Activated naive CD4-positive, alpha-beta T cell treated with anti-CD3 and anti-CD28 coated beads for 36 hours (primary cell): ENCODE measurements around the gene MACF1. TPM values are rescaled to one million over a fixed set of nuclear protein-coding genes. Genes with fewer than 3 reads are reported as not detected.

Experiments
- CTCF ChIA-PET: fragments of 350-600 bp; sonication (Branson Sonifier 250); formaldehyde crosslinking; loops from one replicate; lab custom pipeline; 2021; ENCODE audit warnings: antibody characterized with exemption; lab: Charles Lee
- DNase-seq: peaks from one replicate; pipeline ENCODE4 v3.0.0-alpha.2; 2020
- H3K27ac Mint-ChIP-seq: one replicate; pipeline ENCODE4 v1.8.0; 2021; ENCODE audit warnings: mild to moderate bottlenecking, mixed read lengths
- H3K27me3 Mint-ChIP-seq: one replicate; pipeline ENCODE4 v1.8.0; 2021; ENCODE audit warnings: low read depth, mixed read lengths
- H3K36me3 Mint-ChIP-seq: one replicate; pipeline ENCODE4 v1.8.0; 2021; ENCODE audit warnings: low read depth, mixed read lengths
- H3K4me1 Mint-ChIP-seq: one replicate; pipeline ENCODE4 v1.8.0; 2021; ENCODE audit warnings: low read depth, mixed read lengths
- H3K4me3 Mint-ChIP-seq: one replicate; pipeline ENCODE4 v1.8.0; 2021; ENCODE audit warnings: mild to moderate bottlenecking, moderate library complexity, mixed read lengths
- H3K9me3 Mint-ChIP-seq: one replicate; pipeline ENCODE4 v1.8.0; 2021; ENCODE audit warnings: mixed read lengths
- intact Hi-C: fragments of 100-400 bp; cut with micrococcal nuclease; formaldehyde crosslinking; loops from one replicate; pipeline ENCODE4 v1.15.1; 2023
- total RNA-seq, 2 experiments: library from RNA; stranded (reverse); gene quantifications; one replicate each; pipeline ENCODE4 v1.2.3, GENCODE V29; 2021

Gene MACF1
- total RNA-seq, 2 experiments from 2014 or later: 174 to 179 TPM

GRCh38 chr1:39324888-39325287, 120.4 kb downstream of the MACF1 start:
- CTCF ChIA-PET: no interaction called here
- H3K36me3 Mint-ChIP-seq: peaks cover 37% of the 10 kb centered on the region
- H3K27me3 Mint-ChIP-seq: no peaks in the 10 kb centered on the region
- H3K9me3 Mint-ChIP-seq: no peaks in the 10 kb centered on the region
- no peak overlapping the region for H3K27ac Mint-ChIP-seq
- no peak for DNase-seq
- H3K4me3 Mint-ChIP-seq: no peak overlapping the region
- intact Hi-C loops: no loop called here
- peaks cover 18% of the 10 kb centered on the region for H3K4me1 Mint-ChIP-seq

DNA sequence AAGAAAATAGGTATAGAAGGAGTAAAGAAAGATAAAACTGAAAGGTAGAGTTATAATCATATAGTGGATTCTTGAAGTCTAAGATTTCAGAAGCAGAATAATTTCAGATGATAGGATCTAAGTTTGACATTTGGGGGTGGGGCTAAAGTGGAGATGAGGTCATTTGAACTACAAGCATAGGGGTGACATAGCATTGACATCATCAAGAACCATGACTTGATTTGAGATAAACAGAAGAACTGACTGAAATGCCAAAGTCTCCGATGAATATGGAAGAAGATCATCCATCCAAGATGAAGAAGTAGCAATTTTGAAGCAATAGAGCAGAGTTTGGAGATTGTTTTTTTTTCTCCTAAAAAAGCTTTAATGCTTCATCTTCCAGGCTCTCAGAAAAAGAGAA, 122.3 kb downstream of the MACF1 start:
- Mint-ChIP-seq H3K4me1 (peaks cover 11% of the 10 kb centered on the region), H3K4me3 (no peak overlapping the region), H3K27ac (no peak overlapping the region), H3K36me3 (peaks cover 31% of the 10 kb centered on the region), H3K9me3 (no peaks in the 10 kb centered on the region), H3K27me3 (no peaks in the 10 kb centered on the region)
- intact Hi-C loops: no loop called here
- CTCF ChIA-PET: no interaction called here
- DNase-seq: no peak

GRCh38 chr1:39328095-39328494, 123.6 kb downstream of the MACF1 start:
- Mint-ChIP-seq H3K4me3 (no peak overlapping the region), H3K27ac (peak overlapping the region; percentile 61), H3K9me3 (no peaks in the 10 kb centered on the region), H3K36me3 (peaks cover 29% of the 10 kb centered on the region), H3K27me3 (no peaks in the 10 kb centered on the region), H3K4me1 (peaks cover 12% of the 10 kb centered on the region)
- intact Hi-C loops: no loop called here
- CTCF ChIA-PET: interaction anchor here (0.6 kb wide), 1 partner anchor 149 kb away, joined by 3 read pairs; no protein-coding TSS in a partner anchor
- no peak for DNase-seq

GRCh38 chr1:39328586-39329121, 124.2 kb downstream of the MACF1 start:
- Mint-ChIP-seq H3K27ac (no peak overlapping the region), H3K36me3 (peaks cover 29% of the 10 kb centered on the region), H3K27me3 (no peaks in the 10 kb centered on the region), H3K4me1 (peaks cover 12% of the 10 kb centered on the region), H3K9me3 (no peaks in the 10 kb centered on the region), H3K4me3 (no peak overlapping the region)
- intact Hi-C loops: no loop called here
- CTCF ChIA-PET: interaction anchor here (0.6 to 1.2 kb wide), 2 partner anchors 25 to 59 kb away, joined by 3 to 5 read pairs; no protein-coding TSS in a partner anchor
- DNase-seq: no peak

GRCh38 chr1:39331647-39332046, 127.2 kb downstream of the MACF1 start:
- peaks cover 26% of the 10 kb centered on the region for H3K36me3 Mint-ChIP-seq
- H3K27ac Mint-ChIP-seq: no peak overlapping the region
- no peaks in the 10 kb centered on the region for H3K9me3 Mint-ChIP-seq
- CTCF ChIA-PET: interaction anchor here (0.8 kb wide), 2 partner anchors 20 to 240 kb away, joined by 3 read pairs; no protein-coding TSS in a partner anchor
- no peak overlapping the region for H3K4me3 Mint-ChIP-seq
- intact Hi-C loops: no loop called here
- no peaks in the 10 kb centered on the region for H3K27me3 Mint-ChIP-seq
- no peak for DNase-seq
- peaks cover 12% of the 10 kb centered on the region for H3K4me1 Mint-ChIP-seq

GRCh38 chr1:39332291-39332690, 127.8 kb downstream of the MACF1 start:
- H3K4me1 Mint-ChIP-seq: peaks cover 9% of the 10 kb centered on the region
- CTCF ChIA-PET: interaction anchor here (0.8 to 2.0 kb wide), 2 partner anchors 21 to 79 kb away, joined by 3 to 4 read pairs; no protein-coding TSS in a partner anchor

GRCh38 chr1:39332828-39333227, 128.3 kb downstream of the MACF1 start:
- H3K27ac Mint-ChIP-seq: peak overlapping the region; percentile 25
- no peaks in the 10 kb centered on the region for H3K27me3 Mint-ChIP-seq
- no peak overlapping the region for H3K4me3 Mint-ChIP-seq
- CTCF ChIA-PET: interaction anchor here (2.0 kb wide), 1 partner anchor 78 kb away, joined by 4 read pairs; no protein-coding TSS in a partner anchor
- intact Hi-C loops: no loop called here
- H3K4me1 Mint-ChIP-seq: peaks cover 5% of the 10 kb centered on the region
- no peak for DNase-seq
- peaks cover 27% of the 10 kb centered on the region for H3K36me3 Mint-ChIP-seq
- no peaks in the 10 kb centered on the region for H3K9me3 Mint-ChIP-seq

More at GRCh38 chr1:39332291-39332690, 127.8 kb downstream of the MACF1 start:
- Mint-ChIP-seq H3K36me3 (peaks cover 29% of the 10 kb centered on the region), H3K9me3 (no peaks in the 10 kb centered on the region), H3K27me3 (no peaks in the 10 kb centered on the region), H3K4me3 (no peak overlapping the region), H3K27ac (no peak overlapping the region)
- DNase-seq: no peak
- intact Hi-C loops: no loop called here

DNA sequence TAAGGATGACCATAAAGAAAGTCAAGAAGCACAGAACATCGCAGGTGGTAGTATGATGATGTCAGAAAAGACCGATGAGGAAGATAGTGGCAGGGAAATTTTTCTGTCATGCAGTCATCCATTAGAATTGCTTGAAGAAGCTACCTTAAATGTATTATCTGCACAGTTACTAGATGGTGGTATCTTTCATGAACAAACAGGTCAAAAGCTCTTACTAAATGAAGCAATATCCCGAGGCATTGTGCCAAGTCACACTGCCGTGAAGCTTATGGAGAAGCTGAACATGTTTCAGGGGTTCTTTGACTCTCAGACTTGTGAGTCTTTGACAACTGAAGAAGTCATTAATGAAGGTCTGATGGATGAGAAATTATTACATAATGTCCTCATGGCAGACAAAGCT, 128.8 kb downstream of the MACF1 start:
- Mint-ChIP-seq H3K9me3 (no peaks in the 10 kb centered on the region), H3K4me3 (no peak overlapping the region), H3K4me1 (peaks cover 2% of the 10 kb centered on the region), H3K27me3 (no peaks in the 10 kb centered on the region), H3K27ac (peak overlapping the region; percentile 25), H3K36me3 (peaks cover 27% of the 10 kb centered on the region)
- CTCF ChIA-PET: interaction anchor here (2.0 kb wide), 1 partner anchor 78 kb away, joined by 4 read pairs; no protein-coding TSS in a partner anchor
- intact Hi-C loops: no loop called here
- no peak for DNase-seq

DNA sequence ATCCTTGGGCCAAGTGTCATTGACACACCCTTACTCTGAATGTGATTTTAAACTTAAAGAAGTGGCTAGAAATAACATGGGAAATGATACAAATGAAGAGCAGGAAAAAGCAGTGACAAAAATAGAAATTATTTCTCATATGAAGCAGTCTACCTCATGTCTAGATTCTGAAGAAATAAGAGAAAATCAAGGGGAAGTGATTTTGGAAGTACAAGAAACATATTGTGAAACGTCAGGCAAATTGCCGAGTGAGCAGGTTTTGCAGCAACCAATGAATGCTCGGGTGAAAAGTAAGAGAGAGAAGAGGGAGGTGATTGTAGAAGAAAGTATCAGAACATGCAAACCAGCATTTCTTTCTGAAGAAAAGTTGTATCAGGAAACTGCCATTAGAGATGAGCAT, 130.7 kb downstream of the MACF1 start:
- H3K36me3 Mint-ChIP-seq: peaks cover 29% of the 10 kb centered on the region
- peaks cover 2% of the 10 kb centered on the region for H3K4me1 Mint-ChIP-seq

GRCh38 chr1:39337067-39337466, 132.6 kb downstream of the MACF1 start:
- Mint-ChIP-seq H3K27me3 (no peaks in the 10 kb centered on the region), H3K4me1 (peaks cover 2% of the 10 kb centered on the region), H3K27ac (no peak overlapping the region), H3K9me3 (no peaks in the 10 kb centered on the region), H3K36me3 (peaks cover 33% of the 10 kb centered on the region), H3K4me3 (no peak overlapping the region)
- DNase-seq: no peak
- intact Hi-C loops: no loop called here
- CTCF ChIA-PET: no interaction called here

More for the DNA sequence above, 130.7 kb downstream of the MACF1 start:
- DNase-seq: no peak
- CTCF ChIA-PET: no interaction called here
- Mint-ChIP-seq H3K4me3 (no peak overlapping the region), H3K27ac (no peak overlapping the region), H3K9me3 (no peaks in the 10 kb centered on the region), H3K27me3 (no peaks in the 10 kb centered on the region)
- intact Hi-C loops: no loop called here

- no peaks in the 10 kb centered on the region for H3K4me1 Mint-ChIP-seq
- H3K9me3 Mint-ChIP-seq: no peaks in the 10 kb centered on the region
- peaks cover 32% of the 10 kb centered on the region for H3K36me3 Mint-ChIP-seq
- no peaks in the 10 kb centered on the region for H3K27me3 Mint-ChIP-seq
- H3K27ac Mint-ChIP-seq: no peak overlapping the region
- H3K4me3 Mint-ChIP-seq: no peak overlapping the region
- CTCF ChIA-PET: no interaction called here
- intact Hi-C loops: no loop called here
- no peak for DNase-seq
Measured at GRCh38 chr1:39342776-39343175, 138.3 kb downstream of the MACF1 start.

GRCh38 chr1:39344394-39345154, 140.1 kb downstream of the MACF1 start:
- H3K36me3 Mint-ChIP-seq: peaks cover 28% of the 10 kb centered on the region
- DNase-seq: no peak
- H3K27ac Mint-ChIP-seq: peak overlapping the region; percentile 8
- H3K4me1 Mint-ChIP-seq: peaks cover 2% of the 10 kb centered on the region
- intact Hi-C loops: no loop called here
- CTCF ChIA-PET: no interaction called here
- no peak overlapping the region for H3K4me3 Mint-ChIP-seq
- H3K27me3 Mint-ChIP-seq: no peaks in the 10 kb centered on the region
- H3K9me3 Mint-ChIP-seq: no peaks in the 10 kb centered on the region
